ENCODE data around the gene HIPK1.
"Not testable (repeated sequence)": the region's sequence is repeated elsewhere in the genome, so short reads cannot be mapped to it uniquely, and the experiment has no call there.

Gene HIPK1

DNA sequence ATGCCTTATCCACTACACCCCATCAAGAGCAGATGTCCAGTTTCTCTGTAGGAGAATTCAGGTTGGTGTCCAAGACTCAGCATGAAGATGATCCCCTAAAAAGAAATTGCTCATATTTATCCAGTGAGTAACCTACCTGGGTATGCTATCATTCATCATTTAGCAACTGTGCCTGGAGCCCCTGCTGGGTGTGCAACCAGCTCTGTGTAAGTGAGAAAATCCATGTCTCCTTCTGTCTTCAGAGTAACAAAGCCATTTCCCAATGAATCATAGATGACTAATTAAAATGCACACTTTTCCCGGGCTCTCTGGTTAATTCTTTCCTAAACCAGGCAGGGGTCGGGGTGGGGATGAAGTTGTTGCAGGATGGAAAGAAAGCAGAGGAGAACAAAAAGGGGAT is 86.0 kb downstream of the HIPK1 start:
- no peak for DNase-seq (ENCODE audit: low spot score)

DNA sequence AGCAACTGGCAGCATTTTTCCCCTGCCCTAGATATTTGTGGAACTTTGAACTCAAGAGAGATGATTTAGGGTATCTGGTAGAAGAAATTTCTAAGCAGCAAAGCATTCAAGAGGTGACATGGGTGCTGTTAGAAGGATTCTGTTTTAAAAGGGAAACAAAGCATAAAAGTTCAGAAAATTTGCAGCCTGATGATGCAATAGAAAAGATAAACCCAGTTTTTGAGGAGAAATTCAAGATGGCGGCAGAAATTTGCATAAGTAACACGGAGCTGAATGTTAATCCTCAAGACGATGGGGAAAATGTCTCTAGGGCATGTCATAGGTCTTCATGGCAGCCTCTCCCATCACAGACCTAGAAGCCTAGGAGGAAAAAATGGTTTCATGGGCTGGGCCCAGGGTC is 90.6 kb downstream of the HIPK1 start:
- DNase-seq (ENCODE audit: low spot score), result not testable (repeated sequence)

DNA sequence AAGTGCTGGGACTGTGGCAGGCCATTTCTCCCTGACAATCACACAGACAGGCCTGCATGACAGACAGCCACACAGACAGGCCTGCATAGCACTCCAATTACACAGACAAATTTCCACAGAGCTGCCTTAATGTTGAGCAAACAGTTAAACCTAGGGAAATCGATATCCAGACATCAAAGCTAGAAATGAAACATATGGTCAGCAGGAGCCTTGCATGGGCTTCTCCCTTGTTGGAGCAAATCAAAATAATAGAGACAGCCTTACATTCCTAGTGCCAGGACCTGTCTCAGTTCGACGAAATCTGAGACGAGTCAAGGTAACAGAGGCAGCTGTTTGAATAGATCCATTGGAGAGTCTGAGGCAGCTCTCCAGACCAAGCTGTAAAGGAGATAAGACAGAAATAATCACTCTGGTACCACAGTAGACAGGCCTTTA is 92.6 kb downstream of the HIPK1 start:
- DNase-seq (ENCODE audit: low spot score), result no peak

DNA sequence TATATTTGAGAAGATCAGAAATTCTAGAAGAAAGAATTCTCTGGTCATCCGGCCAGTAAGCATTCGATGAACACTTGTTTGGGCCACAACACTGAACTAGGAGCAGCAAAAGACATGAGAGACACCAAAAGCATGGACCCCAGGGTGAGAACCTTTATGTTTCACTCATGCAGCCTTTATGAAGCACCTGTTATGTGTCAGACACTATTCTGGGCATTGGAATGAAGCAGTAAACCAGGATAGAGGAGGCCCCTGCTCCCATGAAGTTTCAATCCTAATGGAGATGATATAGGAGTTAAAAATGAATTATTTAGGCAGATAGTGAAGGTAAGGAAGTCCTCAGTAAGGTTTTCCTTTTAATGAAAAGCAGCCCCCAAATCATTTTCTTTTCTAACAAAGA is 93.8 kb downstream of the HIPK1 start:
- DNase-seq (ENCODE audit: low spot score), result no peak

DNA sequence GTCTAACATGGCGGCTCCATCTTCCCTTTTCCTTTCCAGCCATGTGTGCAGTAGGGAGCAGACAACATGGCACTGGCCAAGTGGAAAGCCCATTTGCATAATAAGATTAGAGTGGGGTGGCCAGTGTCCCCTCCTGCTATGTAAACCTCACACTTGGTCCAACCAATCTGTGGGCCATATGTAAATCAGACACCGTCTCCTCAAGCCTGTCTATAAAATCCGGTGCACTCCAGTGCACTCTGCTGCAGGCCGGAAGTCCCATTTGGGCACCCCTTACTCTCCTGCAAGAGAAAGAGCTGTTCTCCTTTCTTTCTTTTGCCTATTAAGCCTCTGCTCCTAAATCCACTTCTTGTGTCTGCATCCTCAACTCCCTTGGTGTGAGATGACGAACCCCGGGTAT is 94.3 kb downstream of the HIPK1 start:
- DNase-seq (ENCODE audit: low spot score), result no peak

DNA sequence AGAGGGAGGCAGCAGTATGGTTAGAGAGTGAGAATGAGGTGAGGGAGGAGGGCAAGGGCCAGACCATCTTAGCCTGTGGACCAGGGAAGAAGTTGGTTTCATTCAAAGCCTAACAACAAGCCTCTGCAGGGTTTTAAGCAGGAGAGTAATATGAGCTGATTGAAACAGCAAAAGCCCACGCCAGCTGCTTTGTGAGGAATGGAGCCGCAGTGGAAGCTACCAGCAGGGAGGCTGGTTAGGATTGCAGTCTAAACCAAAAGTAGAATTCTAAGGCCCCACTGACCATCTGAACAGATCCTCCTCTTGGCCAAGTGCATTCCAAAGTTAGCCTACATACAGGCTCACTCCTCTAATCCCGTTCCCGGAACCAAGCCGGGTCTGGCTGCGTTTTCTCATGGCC is 94.9 kb downstream of the HIPK1 start:
- no peak for DNase-seq (ENCODE audit: low spot score)

DNA sequence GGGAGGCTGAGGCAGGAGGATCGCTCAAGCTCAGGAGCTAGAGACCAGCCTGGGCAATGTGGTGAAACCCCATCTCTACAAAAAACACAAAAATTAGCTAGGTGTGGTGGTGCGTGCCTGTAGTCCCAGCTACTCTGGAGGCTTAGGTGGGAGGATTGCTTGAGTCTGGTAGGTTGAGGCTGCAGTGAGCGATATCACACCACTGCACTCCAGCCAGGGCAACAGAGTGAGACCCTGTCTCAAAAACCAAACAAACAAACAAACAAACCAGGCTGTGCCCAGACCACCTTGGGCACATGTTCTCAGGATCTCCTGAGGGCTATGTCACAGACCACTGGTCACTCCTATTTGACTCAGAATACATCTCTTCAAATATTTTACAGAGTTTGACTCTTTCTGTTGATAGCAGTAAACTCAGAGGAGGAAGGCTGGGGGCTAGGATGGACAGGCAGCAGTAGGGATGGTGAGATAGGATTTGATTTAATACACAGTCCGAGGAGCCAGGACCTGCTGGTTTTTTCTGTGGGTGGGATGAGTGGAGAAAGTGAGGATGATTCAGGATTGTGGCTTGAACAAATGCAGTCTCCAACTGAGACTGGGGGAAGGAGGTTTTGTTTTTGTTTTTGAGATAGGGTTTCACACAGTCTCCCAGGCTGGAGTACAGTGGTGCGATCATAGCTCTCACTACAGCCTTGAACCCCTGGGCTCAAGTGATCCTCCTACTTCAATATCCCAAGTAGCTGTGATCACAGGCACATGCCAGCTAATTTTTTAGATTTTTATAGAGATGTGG is 96.7 kb downstream of the HIPK1 start:
- DNase-seq (ENCODE audit: low spot score), result no peak

DNA sequence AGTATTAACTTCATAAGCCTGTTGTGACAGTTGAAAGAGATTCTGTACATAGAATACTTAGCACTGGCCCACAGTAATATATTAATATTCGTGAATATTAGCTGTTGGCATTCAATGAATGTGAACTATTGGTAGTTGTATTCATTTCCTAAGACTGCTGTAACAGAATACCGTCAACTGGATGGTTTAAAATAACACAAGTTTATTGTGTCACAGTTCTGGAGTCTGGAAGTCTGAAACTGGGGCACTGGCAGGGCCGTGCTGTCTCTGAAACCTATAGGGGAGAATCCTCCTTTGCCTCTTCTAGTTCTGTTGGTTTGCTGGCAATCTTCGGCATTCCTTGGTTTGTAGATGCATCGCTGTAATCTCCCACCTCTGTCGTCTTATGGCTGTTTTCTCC is 97.7 kb downstream of the HIPK1 start:
- no peak for DNase-seq (ENCODE audit: low spot score)

Data from left forelimb (tissue), 1 donor.